Muscle of leg (tissue), 11 donors: ENCODE data around the gene BICRA. TPM values are rescaled to one million over a fixed set of nuclear protein-coding genes. Genes with fewer than 3 reads are reported as not detected.

ENCODE experiments used
- DNase-seq: peaks from one replicate; pipeline ENCODE4 v3.0.0; 2013
- H3K27ac ChIP-seq: one replicate; pipeline ENCODE4 v1.5.1; 2013; ENCODE audit warnings: mild to moderate bottlenecking, low read length, control low read depth
- H3K27me3 ChIP-seq: one replicate; pipeline ENCODE4 v1.6.1; 2013; ENCODE audit warnings: low read length; ENCODE audit not compliant: control insufficient read depth, insufficient read depth
- H3K36me3 ChIP-seq: one replicate; pipeline ENCODE4 v1.6.1; 2013; ENCODE audit warnings: low read length; ENCODE audit not compliant: control insufficient read depth, insufficient read depth
- H3K4me1 ChIP-seq: one replicate; pipeline ENCODE4 v1.6.1; 2013; ENCODE audit warnings: low read length; ENCODE audit not compliant: control insufficient read depth, insufficient read depth
- H3K4me3 ChIP-seq: one replicate; pipeline ENCODE4 v1.5.1; 2013; ENCODE audit warnings: low read length, control low read depth
- H3K9me3 ChIP-seq: replicated peaks from 2 replicates; pipeline ENCODE4 v1.6.1; 2013; ENCODE audit warnings: low read depth, low read length; ENCODE audit not compliant: control insufficient read depth
- WGBS: methylation state at CpG from one replicate; pipeline ENCODE4 v1.1.5; 2013; ENCODE audit warnings: missing lambda C conversion rate; ENCODE audit not compliant: insufficient coverage; 5-methylcytosine and 5-hydroxymethylcytosine counted together
- polyA plus RNA-seq, 8 donors: library from polyadenylated mRNA; unstranded; fragments of 120-200 nt; gene quantifications; one replicate each; pipeline versions ENCODE4 v1.2.1 to v1.2.3, GENCODE V29; 2013; ENCODE audit warnings: inconsistent platforms in 1 of 8, low replicate concordance in 1 of 8; ENCODE audit not compliant: insufficient read length in 8 of 8, insufficient read depth in 1 of 8
- total RNA-seq: library from RNA; stranded (reverse); fragments of 120-200 nt; gene quantifications from one replicate; pipeline ENCODE4 v1.2.4, GENCODE V29; 2013

Gene BICRA
- total and polyA plus RNA-seq, 9 donors = 3.1 to 14.3 (median 10.7) TPM

- DNase-seq = no peak
- Histone ChIP-seq H3K27me3 (no peaks in the 10 kb centered on the region), H3K27ac (no peak overlapping the region), H3K36me3 (peaks cover 50% of the 10 kb centered on the region), H3K4me1 (no peaks in the 10 kb centered on the region), H3K4me3 (no peak overlapping the region), H3K9me3 (no peaks in the 10 kb centered on the region)
- 90% methylated on average over 11 of the region's 12 CpGs for WGBS
Measured at GRCh38 chr19:47675271-47675670, 66.3 kb downstream of the BICRA start.

- no peaks in the 10 kb centered on the region for H3K4me1 ChIP-seq
- no peaks in the 10 kb centered on the region for H3K27me3 ChIP-seq
- WGBS = 73% methylated on average over 7 of the region's 8 CpGs
- DNase-seq = no peak
- no peak overlapping the region for H3K4me3 ChIP-seq
- H3K9me3 ChIP-seq = no peaks in the 10 kb centered on the region
- H3K36me3 ChIP-seq = peaks cover 47% of the 10 kb centered on the region
- H3K27ac ChIP-seq = no peak overlapping the region
Measured at GRCh38 chr19:47675859-47676258, 66.9 kb downstream of the BICRA start.

- no peaks in the 10 kb centered on the region for H3K27me3 ChIP-seq
- H3K27ac ChIP-seq = no peak overlapping the region
- H3K9me3 ChIP-seq = no peaks in the 10 kb centered on the region
- H3K36me3 ChIP-seq = peaks cover 50% of the 10 kb centered on the region
- H3K4me3 ChIP-seq = no peak overlapping the region
- no peaks in the 10 kb centered on the region for H3K4me1 ChIP-seq
- WGBS = 92% methylated on average over 5 of the region's 8 CpGs
- no peak for DNase-seq
Measured at GRCh38 chr19:47676811-47677210, 67.9 kb downstream of the BICRA start.

- Histone ChIP-seq H3K4me1 (no peaks in the 10 kb centered on the region), H3K9me3 (no peaks in the 10 kb centered on the region), H3K27me3 (no peaks in the 10 kb centered on the region), H3K36me3 (peaks cover 37% of the 10 kb centered on the region), H3K4me3 (no peak overlapping the region), H3K27ac (no peak overlapping the region)
- no peak for DNase-seq
- 91% methylated on average over 25 of the region's 30 CpGs for WGBS
Measured at GRCh38 chr19:47679251-47679900, 70.4 kb downstream of the BICRA start.

GRCh38 chr19:47679922-47680857 lies 71.3 kb downstream of the BICRA start:
- WGBS = 95% methylated on average over 90 of the region's 90 CpGs
- Histone ChIP-seq H3K27ac (no peak overlapping the region), H3K4me1 (no peaks in the 10 kb centered on the region), H3K9me3 (no peaks in the 10 kb centered on the region), H3K4me3 (no peak overlapping the region), H3K36me3 (peaks cover 36% of the 10 kb centered on the region), H3K27me3 (no peaks in the 10 kb centered on the region)
- DNase-seq = no peak

- Histone ChIP-seq H3K4me1 (no peaks in the 10 kb centered on the region), H3K36me3 (peaks cover 37% of the 10 kb centered on the region), H3K27me3 (no peaks in the 10 kb centered on the region), H3K4me3 (no peak overlapping the region), H3K27ac (no peak overlapping the region), H3K9me3 (no peaks in the 10 kb centered on the region)
- no peak for DNase-seq
- WGBS = 91% methylated on average over 22 of the region's 34 CpGs
Measured at GRCh38 chr19:47680858-47681332, 72.0 kb downstream of the BICRA start.

GRCh38 chr19:47681388-47681787 lies 72.5 kb downstream of the BICRA start:
- no peak for DNase-seq
- Histone ChIP-seq H3K27me3 (no peaks in the 10 kb centered on the region), H3K4me3 (no peak overlapping the region), H3K36me3 (peaks cover 39% of the 10 kb centered on the region), H3K9me3 (no peaks in the 10 kb centered on the region), H3K27ac (no peak overlapping the region), H3K4me1 (no peaks in the 10 kb centered on the region)
- 77% methylated on average over 6 of the region's 6 CpGs for WGBS

- Histone ChIP-seq H3K4me3 (no peak overlapping the region), H3K9me3 (no peaks in the 10 kb centered on the region), H3K27ac (no peak overlapping the region), H3K4me1 (no peaks in the 10 kb centered on the region), H3K36me3 (peaks cover 36% of the 10 kb centered on the region), H3K27me3 (no peaks in the 10 kb centered on the region)
- WGBS = 89% methylated on average over 20 of the region's 23 CpGs
- no peak for DNase-seq
Measured at GRCh38 chr19:47681936-47682335, 73.0 kb downstream of the BICRA start.

- H3K4me1 ChIP-seq = no peaks in the 10 kb centered on the region
- no peaks in the 10 kb centered on the region for H3K9me3 ChIP-seq
- peaks cover 36% of the 10 kb centered on the region for H3K36me3 ChIP-seq
- no peak for DNase-seq
- no peaks in the 10 kb centered on the region for H3K27me3 ChIP-seq
- 67% methylated on average over 3 of the region's 6 CpGs for WGBS
- H3K4me3 ChIP-seq = no peak overlapping the region
- no peak overlapping the region for H3K27ac ChIP-seq
Measured at GRCh38 chr19:47682939-47683338, 74.0 kb downstream of the BICRA start.

GRCh38 chr19:47686679-47687450 lies 77.9 kb downstream of the BICRA start:
- H3K27ac ChIP-seq = no peak overlapping the region
- no peak overlapping the region for H3K4me3 ChIP-seq
- H3K4me1 ChIP-seq = no peaks in the 10 kb centered on the region
- H3K36me3 ChIP-seq = peaks cover 31% of the 10 kb centered on the region
- H3K27me3 ChIP-seq = no peaks in the 10 kb centered on the region
- WGBS = 100% methylated on average over 1 of the region's 7 CpGs
- no peaks in the 10 kb centered on the region for H3K9me3 ChIP-seq
- DNase-seq = no peak
